ENCODE data around the gene THAP4.

Gene THAP4

DNA sequence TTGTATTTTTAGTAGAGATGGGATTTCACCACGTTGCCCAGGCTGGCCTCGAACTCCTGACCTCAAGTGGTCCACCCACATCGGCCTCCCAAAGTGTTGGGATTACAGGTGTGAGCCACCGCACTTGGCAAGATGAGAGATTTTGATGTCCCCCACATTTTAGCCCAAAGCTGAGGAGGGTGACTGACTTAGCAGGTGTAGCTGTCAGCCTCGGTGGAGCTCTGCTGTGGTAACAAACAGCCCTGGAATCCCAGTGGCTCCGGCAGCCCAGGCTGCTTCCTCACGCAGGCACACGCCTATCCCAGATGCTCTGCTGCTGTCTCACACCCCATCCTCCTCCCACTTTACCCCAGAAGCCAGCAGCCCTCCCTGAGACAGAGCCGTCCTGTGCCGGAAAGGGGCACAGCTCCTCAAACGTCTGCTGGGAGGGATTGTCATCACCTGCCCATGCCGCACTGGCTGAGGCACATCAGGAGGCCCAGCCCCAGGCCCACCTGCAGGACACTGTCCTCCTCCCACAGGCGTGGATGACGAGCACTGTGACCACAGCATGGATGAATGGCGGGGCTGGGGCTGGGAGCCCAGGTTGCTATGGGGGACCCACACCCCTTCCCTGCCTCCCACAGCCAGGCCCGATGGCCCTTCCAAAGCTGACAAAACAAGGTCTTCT is 89.0 kb downstream of the THAP4 start:
- DNase-seq (ENCODE audit: low read depth in 2 of 2): no peak

DNA sequence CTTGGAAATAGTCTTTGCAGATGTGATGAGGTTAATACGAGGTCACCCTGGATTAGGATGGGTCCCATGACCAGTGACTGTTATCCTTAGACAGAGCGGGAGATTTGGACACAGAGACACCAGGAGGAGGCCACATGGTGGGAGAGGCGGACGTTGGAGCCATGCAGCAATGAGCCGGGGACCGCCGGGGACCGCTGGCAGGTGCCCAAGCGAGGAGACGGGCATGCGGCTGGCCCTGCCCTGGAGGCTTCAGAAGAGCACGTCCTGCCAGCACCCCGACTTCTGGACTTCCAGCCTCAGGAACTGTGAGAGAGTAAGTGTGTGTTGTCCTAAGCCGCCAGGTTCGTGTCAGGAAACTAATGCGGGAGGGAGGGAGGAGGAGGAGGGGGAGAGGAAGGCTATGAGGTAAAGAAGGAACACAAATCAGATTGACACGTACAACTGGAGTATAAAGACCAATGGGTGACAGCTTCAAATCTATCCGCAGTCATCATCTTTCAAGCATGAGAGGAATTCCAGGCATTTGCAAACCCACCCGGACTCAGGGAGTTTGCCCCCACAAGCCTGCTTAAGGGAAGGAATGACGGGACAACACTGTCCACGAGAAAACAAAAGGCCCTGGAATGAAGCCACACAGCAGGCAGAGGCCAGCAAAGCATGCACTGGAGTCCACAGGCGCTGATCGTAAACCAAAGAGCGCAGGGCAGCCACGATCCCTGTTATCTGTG is 90.0 kb downstream of the THAP4 start:
- no peak for DNase-seq (ENCODE audit: low read depth in 2 of 2)

GRCh38 chr2:241545523-241546473 is 91.2 kb downstream of the THAP4 start:
- DNase-seq (ENCODE audit: low read depth in 2 of 2): no peak

GRCh38 chr2:241545106-241545505 is 91.9 kb downstream of the THAP4 start:
- no peak for DNase-seq (ENCODE audit: low read depth in 2 of 2)

- DNase-seq (ENCODE audit: low read depth in 2 of 2): no peak
Measured at GRCh38 chr2:241542278-241542605, 94.7 kb downstream of the THAP4 start.

GRCh38 chr2:241541564-241542277 is 95.2 kb downstream of the THAP4 start:
- no peak for DNase-seq (ENCODE audit: low read depth in 2 of 2)

- peak; percentile 31 to 60 for DNase-seq (ENCODE audit: low read depth in 2 of 2)
Measured at GRCh38 chr2:241540771-241541561, 96.0 kb downstream of the THAP4 start.

GRCh38 chr2:241540401-241540770 is 96.6 kb downstream of the THAP4 start:
- no peak for DNase-seq (ENCODE audit: low read depth in 2 of 2)

DNA sequence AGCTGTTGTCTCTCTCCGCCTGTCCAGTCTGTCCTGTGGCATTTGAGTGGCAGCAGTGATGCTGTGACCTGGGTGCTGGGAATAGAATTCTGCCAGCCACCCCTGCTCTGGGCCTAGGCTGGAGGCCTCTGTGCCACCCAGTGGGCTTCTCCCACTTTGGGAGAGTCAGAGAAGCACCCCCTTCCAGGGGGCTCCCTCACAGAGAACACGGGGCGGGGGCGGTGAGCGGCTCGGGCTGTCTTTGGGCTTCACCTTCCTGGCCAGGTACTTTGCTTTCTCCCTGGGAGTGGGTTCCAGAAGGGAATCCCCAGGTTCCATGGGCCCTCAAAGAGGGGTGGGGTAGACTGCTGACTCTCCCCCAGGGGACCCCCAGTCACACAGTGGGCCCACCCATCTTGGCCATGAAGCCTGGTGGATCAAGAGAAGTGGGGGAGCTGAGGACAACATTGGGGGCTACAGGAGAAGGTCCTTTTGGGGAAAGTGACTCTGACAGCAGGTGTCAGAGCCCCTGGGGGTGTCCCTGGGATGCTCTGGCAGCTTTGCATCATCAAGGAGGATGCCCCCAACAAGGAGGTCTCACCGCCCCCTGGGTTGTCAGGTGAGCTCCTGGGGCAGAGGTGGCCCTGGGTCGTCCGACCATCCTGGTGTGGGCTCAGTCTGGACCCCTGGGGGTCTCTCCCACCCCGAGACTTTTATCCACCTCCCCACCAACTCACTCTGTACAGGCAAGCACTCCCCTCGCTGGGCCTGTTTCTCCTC is 97.2 kb downstream of the THAP4 start:
- DNase-seq (ENCODE audit: low read depth in 2 of 2): no peak

DNA sequence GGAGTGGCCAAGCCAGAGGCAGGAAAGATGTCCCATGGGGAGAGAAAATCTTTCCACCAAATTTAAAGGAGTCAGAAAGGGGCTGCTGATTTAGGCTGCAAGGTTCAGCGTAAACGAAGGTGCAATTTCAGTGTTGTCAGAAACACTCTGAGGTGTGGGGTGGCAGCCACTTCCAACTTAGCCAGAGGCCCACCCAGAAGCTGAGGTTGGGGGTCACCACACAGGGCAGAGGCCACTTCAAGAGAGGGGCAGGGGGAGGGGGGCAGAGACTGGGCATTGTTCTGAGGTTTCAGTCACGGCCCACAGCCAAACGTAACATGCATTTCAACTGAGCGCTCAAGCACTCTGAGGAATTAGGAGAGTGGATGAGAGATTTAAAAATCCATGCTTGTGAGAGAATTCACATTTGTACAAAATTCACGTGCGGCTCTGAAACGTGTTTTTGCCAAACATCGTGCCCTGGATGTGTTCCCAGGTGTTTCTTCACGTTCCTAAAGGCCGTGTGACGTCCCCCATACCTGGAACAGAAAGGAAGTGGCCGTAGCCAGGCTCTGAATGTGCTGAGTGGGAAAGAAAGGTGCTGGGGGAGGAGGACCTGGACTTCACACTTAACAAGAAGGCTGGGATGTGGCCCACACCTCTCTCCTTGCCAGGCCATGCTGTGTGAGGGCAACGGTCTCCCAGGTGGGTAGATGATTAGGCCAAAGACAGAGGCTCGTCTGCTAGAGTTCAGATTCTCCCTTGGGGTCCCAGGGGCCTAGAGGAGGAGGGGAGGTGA is 97.9 kb downstream of the THAP4 start:
- DNase-seq (ENCODE audit: low read depth in 2 of 2): no peak

DNA sequence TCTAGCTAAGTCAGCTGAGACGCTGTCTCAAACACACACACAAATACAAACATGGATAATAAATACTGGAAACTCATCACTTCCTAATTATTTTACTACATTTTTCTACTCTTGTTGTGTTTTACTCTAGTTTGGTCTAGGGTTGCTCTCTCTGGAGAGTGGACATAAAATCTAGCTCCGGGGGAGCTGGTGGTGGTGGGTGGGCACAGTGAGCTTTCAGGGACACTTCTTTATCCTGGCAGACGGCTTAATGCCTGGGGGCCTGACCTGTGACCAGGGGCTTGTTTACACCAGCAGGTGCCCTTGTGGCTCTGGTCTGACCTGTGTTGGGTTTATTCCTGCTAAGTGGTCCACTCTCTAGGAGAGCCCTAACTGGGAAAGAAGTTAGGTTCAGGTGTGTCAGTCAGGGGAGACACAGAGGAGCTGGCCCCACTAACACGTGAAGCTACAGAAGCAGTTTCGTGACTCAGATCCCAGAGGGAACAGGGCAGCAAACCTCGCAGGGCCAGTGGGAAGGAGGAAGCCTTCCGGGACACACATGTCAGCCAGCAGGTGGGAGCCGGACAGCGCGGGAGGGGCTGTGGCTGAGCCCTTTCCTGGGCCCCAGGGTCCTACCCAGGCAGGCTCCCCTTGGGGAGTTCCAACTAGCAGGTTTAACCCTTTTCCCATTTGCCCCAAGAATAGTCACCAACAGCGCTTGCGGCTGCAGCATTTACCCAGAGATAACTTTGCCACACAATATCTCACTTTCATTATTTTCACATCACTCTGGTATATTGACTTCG is 100.9 kb downstream of the THAP4 start:
- no peak for DNase-seq (ENCODE audit: low read depth in 2 of 2)

GRCh38 chr2:241534701-241535375 is 102.1 kb downstream of the THAP4 start:
- DNase-seq (ENCODE audit: low read depth in 2 of 2): no peak
